HepG2 (cell line): ENCODE results near the gene PDE9A. TPM values are rescaled to one million over a fixed set of nuclear protein-coding genes. Genes with fewer than 3 reads are reported as not detected.
"Not testable (repeated sequence)": the region's sequence is repeated elsewhere in the genome, so short reads cannot be mapped to it uniquely, and the experiment has no call there.

Experiments used
- ATAC-seq: fragments of 200-7000 bp; cut with Tn5 transposase; 3 replicates; pipeline ENCODE4 v1.9.1; 2020; ENCODE audit warnings: mild to moderate bottlenecking, moderate library complexity
- BruUV-seq: library from RNA; stranded (reverse); fragments of 400-500 nt; replicated peaks from 2 replicates; lab custom pipeline; 2021; lab: Mats Ljungman, UMichigan
- CTCF ChIA-PET: fragments of 300-600 bp; formaldehyde crosslinking; extraction: SDS; loops from one replicate; lab custom pipeline; 2021; ENCODE audit warnings: low total read pairs, inconsistent platforms, low intra/inter-chr PET ratio; lab: Yijun Ruan, JAX
- POLR2A ChIA-PET: fragments of 350-600 bp; sonication (Branson Sonifier 250); formaldehyde crosslinking; loops from one replicate; lab custom pipeline; 2020; ENCODE audit warnings: antibody characterized with exemption, inconsistent platforms; lab: Yijun Ruan, JAX
- DNase-seq: peaks from one replicate; pipeline ENCODE4 v3.0.0-alpha.2; 2015; ENCODE audit warnings: low spot score
- FAIRE-seq: peaks from 3 replicates; lab custom pipeline; 2011; peaks lifted over from hg19 to GRCh38; lab: Jason Lieb, UNC
- H2AFZ ChIP-seq: one replicate; pipeline ENCODE4 v1.6.1; 2011; ENCODE audit warnings: low read length, inconsistent platforms
- H3K27ac ChIP-seq: fragments of 300-600 bp; 3 replicates; pipeline ENCODE4 v1.8.0; 2011; ENCODE audit warnings: mixed run types, mild to moderate bottlenecking, mixed read lengths, low read length, inconsistent platforms; ENCODE audit not compliant: insufficient read depth; ENCODE audit errors: extremely low read length
- H3K27me3 ChIP-seq, 2 experiments: fragments of 200-600 bp in 1 of 2; 2 replicates in 1 of 2; 3 replicates in 1 of 2; pipeline versions ENCODE4 v1.6.0 to v1.8.0; 2011; ENCODE audit warnings: low read length in 2 of 2, mild to moderate bottlenecking in 2 of 2, moderate library complexity in 2 of 2, inconsistent platforms in 1 of 2; ENCODE audit not compliant: insufficient read depth in 2 of 2, control insufficient read depth in 1 of 2
- H3K36me3 ChIP-seq, 2 experiments: fragments of 200-600 bp in 1 of 2; replicated peaks in 1 of 2; 2 replicates in 1 of 2; 3 replicates in 1 of 2; pipeline versions ENCODE4 v1.5.1 to v1.8.0; 2011; ENCODE audit warnings: low read length in 2 of 2, inconsistent platforms in 1 of 2; ENCODE audit not compliant: insufficient read depth in 2 of 2, control insufficient read depth in 1 of 2
- H3K4me1 ChIP-seq: 2 replicates; pipeline ENCODE4 v1.5.1; 2012; ENCODE audit warnings: low read length, inconsistent platforms; ENCODE audit not compliant: insufficient read depth
- H3K4me2 ChIP-seq: 2 replicates; pipeline ENCODE4 v1.6.0; 2011; ENCODE audit warnings: low read depth, low read length, inconsistent platforms
- H3K4me3 ChIP-seq, 3 experiments: fragments of 200-600 bp in 1 of 3; sonication (generic), shearing (Covaris generic) in 1 of 3; replicated peaks in 1 of 3; 2 replicates each; pipeline ENCODE4 v1.5.1; 2011 to 2016; ENCODE audit warnings: low read length in 3 of 3, inconsistent platforms in 2 of 3, low read depth in 2 of 3, mild to moderate bottlenecking in 2 of 3, control low read depth in 1 of 3, mixed read lengths in 1 of 3; ENCODE audit not compliant: insufficient read depth in 1 of 3
- H3K79me2 ChIP-seq: one replicate; pipeline ENCODE4 v1.6.1; 2011; ENCODE audit warnings: low read length, inconsistent platforms; ENCODE audit not compliant: insufficient read depth
- H3K9ac ChIP-seq: 2 replicates; pipeline ENCODE4 v1.6.0; 2011; ENCODE audit warnings: mild to moderate bottlenecking, low read depth, low read length, inconsistent platforms; ENCODE audit not compliant: insufficient read depth
- H3K9me3 ChIP-seq: 2 replicates; pipeline ENCODE4 v1.5.1; 2012; ENCODE audit warnings: mild to moderate bottlenecking, low read length
- H4K20me1 ChIP-seq: 2 replicates; pipeline ENCODE4 v1.6.0; 2011; ENCODE audit warnings: inconsistent platforms, mild to moderate bottlenecking, low read length, moderate library complexity; ENCODE audit not compliant: insufficient read depth
- ISX ChIP-seq: sonication (generic); formaldehyde crosslinking; conservative IDR thresholded peaks from 2 replicates; pipeline ENCODE4 v1.5.0; 2020; ENCODE audit warnings: missing genetic modification reagents
- NR2F6 ChIP-seq, 2 experiments: IDR thresholded peaks; 2 replicates each; pipeline ENCODE4 v1.6.1; 2016; ENCODE audit warnings: antibody characterized with exemption in 1 of 2, mild to moderate bottlenecking in 1 of 2
- ZBTB37 ChIP-seq: sonication (generic); formaldehyde crosslinking; IDR thresholded peaks from 2 replicates; pipeline ENCODE4 v1.4.0; 2020; ENCODE audit warnings: mild to moderate bottlenecking, missing genetic modification reagents
- ZBTB8A ChIP-seq: sonication (generic); formaldehyde crosslinking; IDR thresholded peaks from 2 replicates; pipeline ENCODE4 v1.4.0; 2020; ENCODE audit warnings: mild to moderate bottlenecking, low read depth, missing genetic modification reagents, borderline replicate concordance
- ZKSCAN8 ChIP-seq: IDR thresholded peaks from 2 replicates; pipeline ENCODE4 v1.6.1; 2016; ENCODE audit warnings: borderline replicate concordance, missing genetic modification reagents, missing compliant biosample characterization
- ZNF446 ChIP-seq: sonication (generic); formaldehyde crosslinking; IDR thresholded peaks from 2 replicates; pipeline ENCODE4 v1.5.0; 2020; ENCODE audit warnings: mild to moderate bottlenecking, missing genetic modification reagents
- ZNF619 ChIP-seq: sonication (generic); formaldehyde crosslinking; IDR thresholded peaks from 2 replicates; pipeline ENCODE4 v1.4.0; 2020; ENCODE audit warnings: mild to moderate bottlenecking, missing genetic modification reagents
- ZNF687 ChIP-seq: sonication (generic); formaldehyde crosslinking; IDR thresholded peaks from 2 replicates; pipeline ENCODE4 v1.5.1; 2020; ENCODE audit warnings: mild to moderate bottlenecking, missing genetic modification reagents, moderate library complexity
- ZNF879 ChIP-seq: sonication (generic); formaldehyde crosslinking; IDR thresholded peaks from 2 replicates; pipeline ENCODE4 v1.8.1; 2023; ENCODE audit warnings: missing genetic modification reagents
- WGBS: methylation state at CpG from one replicate; pipeline ENCODE4 v1.1.6; 2017; ENCODE audit warnings: low lambda C conversion rate; 5-methylcytosine and 5-hydroxymethylcytosine counted together
- in situ Hi-C: cut with HindIII; loops from 2 replicates; pipeline ENCODE4 v1.10.0; 2017; ENCODE audit warnings: low pct_unique_long_range_greater_than_20kb; ENCODE audit not compliant: extremely low pct_ligation_motif_present
- intact Hi-C: fragments of 100-400 bp; cut with micrococcal nuclease; formaldehyde crosslinking; loops from one replicate; pipeline ENCODE4 v1.10.0; 2022; ENCODE audit not compliant: unreplicated experiment
- polyA plus RNA-seq, 8 experiments: library from polyadenylated mRNA; depleted of rRNA in 3 of 8; stranded (reverse) in 7 of 8; unstranded in 1 of 8; fragments of >200 nt; fragmentation: Illumina TruSeq in 4 of 8; extraction: Trizol in 4 of 8; gene quantifications; 2 replicates each; pipeline versions ENCODE4 v1.2.1 to v1.2.3, GENCODE V29; 2011 to 2016; ENCODE audit warnings: low read depth in 4 of 8, missing spikeins in 1 of 8, mixed read lengths in 1 of 8; ENCODE audit not compliant: insufficient read depth in 1 of 8
- total RNA-seq, 5 experiments: library from RNA; depleted of rRNA; stranded (reverse); fragments of >200 nt; fragmentation: Illumina TruSeq; extraction: Trizol; gene quantifications; 2 replicates each; pipeline ENCODE4 v1.2.3, GENCODE V29; 2016; ENCODE audit warnings: low read depth in 1 of 5

Gene PDE9A
- total and polyA plus RNA-seq, 2 of the 13 experiments (the other 11 are each of a cell fraction or from before 2014, with no cell fraction given) = 4.6 to 19.7 TPM

- TF ChIP-seq ZBTB37 (CRISPR knock-in tag) (no peak), ZNF687 (CRISPR knock-in tag) (no peak), ZNF879 (CRISPR knock-in tag) (no peak), ZKSCAN8 (CRISPR knock-in tag) (no peak), ZNF619 (CRISPR knock-in tag) (no peak), ZNF446 (CRISPR knock-in tag) (no peak), NR2F6 (IDR thresholded peaks at IDR 0.05) (no peak), NR2F6 (CRISPR knock-in tag; IDR thresholded peaks at IDR 0.05) (no peak), ZBTB8A (CRISPR knock-in tag) (no peak), ISX (CRISPR knock-in tag) (no peak)
Observed at GRCh38 chr21:42627527-42628289, 25.7 kb upstream of the PDE9A start (continued).

- DNase-seq, FAIRE-seq, H3K27ac ChIP-seq, POLR2A ChIA-PET, H3K4me2 ChIP-seq, H3K36me3 ChIP-seq, H4K20me1 ChIP-seq, H2AFZ ChIP-seq, intact Hi-C loops, H3K9ac ChIP-seq, H3K9me3 ChIP-seq, in situ Hi-C loops, BruUV-seq, CTCF ChIA-PET, H3K79me2 ChIP-seq, ATAC-seq, H3K4me3 ChIP-seq: not testable (repeated sequence)
- peaks cover 2 to 30% of the 10 kb centered on the region in 2 experiments; a peak in 3 of 5 replicates for H3K27me3 ChIP-seq
- 52% methylated on average over 2 of the region's 2 CpGs for WGBS
- H3K4me1 ChIP-seq = peaks cover 29% of the 10 kb centered on the region
Observed at GRCh38 chr21:42628466-42629061, 24.9 kb upstream of the PDE9A start.
